Vagina (tissue), 2 donors: ENCODE results near the gene DOK6.

ENCODE experiments used
- POLR2A ChIP-seq, 2 donors: fragments of 450-650 bp; IDR thresholded peaks; one replicate each; pipeline ENCODE4 v1.6.1; 2017; ENCODE audit warnings: antibody characterized with exemption in 2 of 2, mild to moderate bottlenecking in 2 of 2, moderate library complexity in 2 of 2
- TF ChIP-seq, protein P1 (sequence below), 3 experiments: fragments of 450-650 bp in 2 of 3; fragments of 200-600 bp in 1 of 3; sonication (generic) in 1 of 3; IDR thresholded peaks; one replicate each; pipeline ENCODE4 v1.5.1; 2017 to 2019; ENCODE audit warnings: antibody characterized with exemption in 3 of 3, mild to moderate bottlenecking in 2 of 3, moderate library complexity in 2 of 3

DNA sequence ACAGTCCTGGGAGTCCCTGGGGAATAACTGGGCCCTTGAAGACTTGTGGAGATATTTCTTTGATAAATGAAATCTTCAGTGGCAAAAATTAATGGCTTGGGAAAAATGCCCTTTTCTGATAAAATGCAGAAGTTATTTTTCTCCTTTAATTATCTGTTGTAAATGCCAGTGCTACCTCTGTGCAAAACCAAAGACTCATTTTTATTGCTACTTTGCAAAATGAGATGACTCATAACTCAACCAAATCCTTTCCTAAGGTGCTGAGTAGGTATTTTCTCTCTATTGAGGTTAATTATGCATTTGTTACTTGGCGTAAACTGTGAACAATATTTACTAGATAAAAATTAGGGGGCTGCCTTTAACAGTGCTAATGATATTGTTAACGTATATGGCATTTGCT is 163.9 kb downstream of the DOK6 start:
- TF ChIP-seq, protein P1, sequence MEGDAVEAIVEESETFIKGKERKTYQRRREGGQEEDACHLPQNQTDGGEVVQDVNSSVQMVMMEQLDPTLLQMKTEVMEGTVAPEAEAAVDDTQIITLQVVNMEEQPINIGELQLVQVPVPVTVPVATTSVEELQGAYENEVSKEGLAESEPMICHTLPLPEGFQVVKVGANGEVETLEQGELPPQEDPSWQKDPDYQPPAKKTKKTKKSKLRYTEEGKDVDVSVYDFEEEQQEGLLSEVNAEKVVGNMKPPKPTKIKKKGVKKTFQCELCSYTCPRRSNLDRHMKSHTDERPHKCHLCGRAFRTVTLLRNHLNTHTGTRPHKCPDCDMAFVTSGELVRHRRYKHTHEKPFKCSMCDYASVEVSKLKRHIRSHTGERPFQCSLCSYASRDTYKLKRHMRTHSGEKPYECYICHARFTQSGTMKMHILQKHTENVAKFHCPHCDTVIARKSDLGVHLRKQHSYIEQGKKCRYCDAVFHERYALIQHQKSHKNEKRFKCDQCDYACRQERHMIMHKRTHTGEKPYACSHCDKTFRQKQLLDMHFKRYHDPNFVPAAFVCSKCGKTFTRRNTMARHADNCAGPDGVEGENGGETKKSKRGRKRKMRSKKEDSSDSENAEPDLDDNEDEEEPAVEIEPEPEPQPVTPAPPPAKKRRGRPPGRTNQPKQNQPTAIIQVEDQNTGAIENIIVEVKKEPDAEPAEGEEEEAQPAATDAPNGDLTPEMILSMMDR (IDR thresholded peaks at IDR 0.05), result no peak
- no peak for TF ChIP-seq POLR2A (IDR thresholded peaks at IDR 0.05)
